HepG2 (cell line): ENCODE measurements around the gene SH3GL1. TPM values are rescaled to one million over a fixed set of nuclear protein-coding genes. Genes with fewer than 3 reads are reported as not detected.

Experiments used
- microRNA-seq: library from miRNA; unstranded; fragments of <30 nt; microRNA quantifications from one replicate; pipeline ENCODE4, GENCODE V29; 2020
- polyA plus RNA-seq, 8 experiments: library from polyadenylated mRNA; depleted of rRNA in 3 of 8; stranded (reverse) in 7 of 8; unstranded in 1 of 8; fragments of >200 nt; fragmentation: Illumina TruSeq in 4 of 8; extraction: Trizol in 4 of 8; gene quantifications; 2 replicates each; pipeline versions ENCODE4 v1.2.1 to v1.2.3, GENCODE V29; 2011 to 2016; ENCODE audit warnings: low read depth in 4 of 8, missing spikeins in 1 of 8, mixed read lengths in 1 of 8; ENCODE audit not compliant: insufficient read depth in 1 of 8
- small RNA-seq, 3 experiments: library from RNA; depleted of rRNA; stranded (forward); fragments of <200 nt; gene quantifications; one replicate each; pipeline ENCODE3, GENCODE V24; 2012; ENCODE audit warnings: low read depth in 2 of 3, low replicate concordance in 1 of 3; ENCODE audit not compliant: insufficient read length in 3 of 3, insufficient read depth in 2 of 3
- total RNA-seq, 5 experiments: library from RNA; depleted of rRNA; stranded (reverse); fragments of >200 nt; fragmentation: Illumina TruSeq; extraction: Trizol; gene quantifications; 2 replicates each; pipeline ENCODE4 v1.2.3, GENCODE V29; 2016; ENCODE audit warnings: low read depth in 1 of 5

Gene SH3GL1
- total and polyA plus RNA-seq, 2 of the 13 experiments (the other 11 are each of a cell fraction or from before 2014, with no cell fraction given), result 33.0 to 45.1 TPM

Small RNA genes lying within 50 kb of the gene (microRNA-seq; reads per million reads assigned to microRNA genes)
- 5.6 reads per million, percentile 35 among the genes with 10 or more reads in this experiment for gene MIR4746

Small RNA genes lying within 50 kb of the gene (small RNA-seq; reads per million reads assigned to genes)
- 0 reads per million in 3 experiments for gene MIR4746

Other genes with a start within 250 kb of the SH3GL1 start
- 3.8 and 4.5 TPM in 2 replicates for gene CREB3L3, start 246.9 kb downstream of the SH3GL1 start, total RNA-seq (2016; rRNA removed; fragmentation: Illumina TruSeq; extraction: Trizol)
- 3.8 and 7.0 TPM in 2 replicates for gene CREB3L3, start 246.9 kb downstream of the SH3GL1 start, polyA plus RNA-seq (2011; rRNA removed)
- 8.6 and 11.0 TPM in 2 replicates for gene SIRT6, start 218.0 kb downstream of the SH3GL1 start, total RNA-seq (2016; rRNA removed; fragmentation: Illumina TruSeq; extraction: Trizol)
- 18.4 and 20.7 TPM in 2 replicates for gene SIRT6, start 218.0 kb downstream of the SH3GL1 start, polyA plus RNA-seq (2011; rRNA removed)
- 0.13 TPM in 1 of 2 replicates, not detected in the other for gene ANKRD24, start 217.9 kb downstream of the SH3GL1 start, total RNA-seq (2016; rRNA removed; fragmentation: Illumina TruSeq; extraction: Trizol)
- gene ANKRD24, start 217.9 kb downstream of the SH3GL1 start, polyA plus RNA-seq (2011; rRNA removed), result 0.17 and 0.24 TPM in 2 replicates
- gene EBI3, start 171.0 kb downstream of the SH3GL1 start, total RNA-seq (2016; rRNA removed; fragmentation: Illumina TruSeq; extraction: Trizol), result not detected in 2 replicates
- 3.4 and 8.3 TPM in 2 replicates for gene EBI3, start 171.0 kb downstream of the SH3GL1 start, polyA plus RNA-seq (2011; rRNA removed)
- gene YJU2, start 153.5 kb downstream of the SH3GL1 start, total RNA-seq (2016; rRNA removed; fragmentation: Illumina TruSeq; extraction: Trizol), result 17.9 and 18.4 TPM in 2 replicates
- 9.3 and 10.1 TPM in 2 replicates for gene YJU2, start 153.5 kb downstream of the SH3GL1 start, polyA plus RNA-seq (2011; rRNA removed)
- 0.11 TPM in 1 of 2 replicates, not detected in the other for gene SHD, start 121.3 kb downstream of the SH3GL1 start, total RNA-seq (2016; rRNA removed; fragmentation: Illumina TruSeq; extraction: Trizol)
- 0.20 and 0.42 TPM in 2 replicates for gene SHD, start 121.3 kb downstream of the SH3GL1 start, polyA plus RNA-seq (2011; rRNA removed)
- gene TMIGD2, start 98.2 kb downstream of the SH3GL1 start, total RNA-seq (2016; rRNA removed; fragmentation: Illumina TruSeq; extraction: Trizol), result 0.11 TPM in 1 of 2 replicates, not detected in the other
- gene TMIGD2, start 98.2 kb downstream of the SH3GL1 start, polyA plus RNA-seq (2011; rRNA removed), result 1.0 and 2.5 TPM in 2 replicates
- 0.29 TPM in 1 of 2 replicates, not detected in the other for gene FSD1, start 95.9 kb downstream of the SH3GL1 start, total RNA-seq (2016; rRNA removed; fragmentation: Illumina TruSeq; extraction: Trizol)
- 0.66 and 1.4 TPM in 2 replicates for gene FSD1, start 95.9 kb downstream of the SH3GL1 start, polyA plus RNA-seq (2011; rRNA removed)
- gene STAP2, start 61.7 kb downstream of the SH3GL1 start, total RNA-seq (2016; rRNA removed; fragmentation: Illumina TruSeq; extraction: Trizol), result 39.0 and 43.1 TPM in 2 replicates
- gene STAP2, start 61.7 kb downstream of the SH3GL1 start, polyA plus RNA-seq (2011; rRNA removed), result 43.7 and 56.0 TPM in 2 replicates
- 12.9 and 15.8 TPM in 2 replicates for gene MPND, start 57.0 kb downstream of the SH3GL1 start, total RNA-seq (2016; rRNA removed; fragmentation: Illumina TruSeq; extraction: Trizol)
- 10.8 and 12.5 TPM in 2 replicates for gene MPND, start 57.0 kb downstream of the SH3GL1 start, polyA plus RNA-seq (2011; rRNA removed)
- 27.3 and 34.8 TPM in 2 replicates for gene CHAF1A, start 2.1 kb upstream of the SH3GL1 start, total RNA-seq (2016; rRNA removed; fragmentation: Illumina TruSeq; extraction: Trizol)
- 11.0 and 13.1 TPM in 2 replicates for gene CHAF1A, start 2.1 kb upstream of the SH3GL1 start, polyA plus RNA-seq (2011; rRNA removed)
- 33.6 and 35.5 TPM in 2 replicates for gene UBXN6, start 57.2 kb upstream of the SH3GL1 start, total RNA-seq (2016; rRNA removed; fragmentation: Illumina TruSeq; extraction: Trizol)
- gene UBXN6, start 57.2 kb upstream of the SH3GL1 start, polyA plus RNA-seq (2011; rRNA removed), result 34.9 and 44.2 TPM in 2 replicates
- 47.9 and 51.1 TPM in 2 replicates for gene HDGFL2, start 71.8 kb upstream of the SH3GL1 start, total RNA-seq (2016; rRNA removed; fragmentation: Illumina TruSeq; extraction: Trizol)
- gene HDGFL2, start 71.8 kb upstream of the SH3GL1 start, polyA plus RNA-seq (2011; rRNA removed), result 20.0 and 26.0 TPM in 2 replicates
- gene PLIN4, start 117.9 kb upstream of the SH3GL1 start, total RNA-seq (2016; rRNA removed; fragmentation: Illumina TruSeq; extraction: Trizol), result 0.80 and 1.3 TPM in 2 replicates
- gene PLIN4, start 117.9 kb upstream of the SH3GL1 start, polyA plus RNA-seq (2011; rRNA removed), result 1.1 and 1.9 TPM in 2 replicates
- gene PLIN5, start 134.7 kb upstream of the SH3GL1 start, total RNA-seq (2016; rRNA removed; fragmentation: Illumina TruSeq; extraction: Trizol), result 1.6 and 1.8 TPM in 2 replicates
- 4.8 and 6.3 TPM in 2 replicates for gene PLIN5, start 134.7 kb upstream of the SH3GL1 start, polyA plus RNA-seq (2011; rRNA removed)
- 7.1 and 12.0 TPM in 2 replicates for gene LRG1, start 139.5 kb upstream of the SH3GL1 start, total RNA-seq (2016; rRNA removed; fragmentation: Illumina TruSeq; extraction: Trizol)
- 39.3 and 48.9 TPM in 2 replicates for gene LRG1, start 139.5 kb upstream of the SH3GL1 start, polyA plus RNA-seq (2011; rRNA removed)
- 37.0 and 67.1 TPM in 2 replicates for gene SEMA6B, start 159.1 kb upstream of the SH3GL1 start, total RNA-seq (2016; rRNA removed; fragmentation: Illumina TruSeq; extraction: Trizol)
- 45.5 and 56.2 TPM in 2 replicates for gene SEMA6B, start 159.1 kb upstream of the SH3GL1 start, polyA plus RNA-seq (2011; rRNA removed)
- 18.9 and 21.4 TPM in 2 replicates for gene TNFAIP8L1, start 239.0 kb upstream of the SH3GL1 start, total RNA-seq (2016; rRNA removed; fragmentation: Illumina TruSeq; extraction: Trizol)
- 13.4 and 14.2 TPM in 2 replicates for gene TNFAIP8L1, start 239.0 kb upstream of the SH3GL1 start, polyA plus RNA-seq (2011; rRNA removed)